HG03280 (cell line): ENCODE data around the gene AGPAT4.
"Not testable (repeated sequence)": the region's sequence is repeated elsewhere in the genome, so short reads cannot be mapped to it uniquely, and the experiment has no call there.

Experiments
- ATAC-seq: cut with Tn5 transposase; IDR thresholded peaks from one replicate; pipeline ENCODE4 v1.9.1; 2021; ENCODE audit warnings: mild to moderate bottlenecking, moderate library complexity; ENCODE audit not compliant: unreplicated experiment

Gene AGPAT4

GRCh38 chr6:161127071-161127740 is 146.7 kb downstream of the AGPAT4 start:
- no peak for ATAC-seq

GRCh38 chr6:161125591-161125990 is 148.3 kb downstream of the AGPAT4 start:
- ATAC-seq, result no peak

GRCh38 chr6:161123319-161123718 is 150.5 kb downstream of the AGPAT4 start:
- not testable (repeated sequence) for ATAC-seq

GRCh38 chr6:161117942-161118341 is 155.9 kb downstream of the AGPAT4 start:
- no peak for ATAC-seq

- no peak for ATAC-seq
These were observed 156.6 kb downstream of the AGPAT4 start for GRCh38 chr6:161117308-161117707.

GRCh38 chr6:161116554-161116953 is 157.3 kb downstream of the AGPAT4 start:
- ATAC-seq, result no peak

GRCh38 chr6:161115468-161115867 is 158.4 kb downstream of the AGPAT4 start:
- no peak for ATAC-seq

GRCh38 chr6:161111261-161111660 is 162.6 kb downstream of the AGPAT4 start:
- no peak for ATAC-seq

- ATAC-seq, result no peak
These were observed 163.7 kb downstream of the AGPAT4 start for GRCh38 chr6:161110028-161110779.

- no peak for ATAC-seq
These were observed 164.5 kb downstream of the AGPAT4 start for GRCh38 chr6:161109366-161109765.

- ATAC-seq, result no peak
These were observed 164.9 kb downstream of the AGPAT4 start for GRCh38 chr6:161108916-161109315.

GRCh38 chr6:161107779-161108730 is 165.8 kb downstream of the AGPAT4 start:
- no peak for ATAC-seq

- ATAC-seq, result no peak
These were observed 168.5 kb downstream of the AGPAT4 start for GRCh38 chr6:161105408-161105807.

GRCh38 chr6:161104966-161105365 is 168.9 kb downstream of the AGPAT4 start:
- ATAC-seq, result no peak

- ATAC-seq, result no peak
These were observed 170.4 kb downstream of the AGPAT4 start for GRCh38 chr6:161103475-161103874.

GRCh38 chr6:161101517-161101916 is 172.3 kb downstream of the AGPAT4 start:
- no peak for ATAC-seq

GRCh38 chr6:161100072-161100471 is 173.8 kb downstream of the AGPAT4 start:
- ATAC-seq, result no peak

- ATAC-seq, result no peak
These were observed 177.9 kb downstream of the AGPAT4 start for GRCh38 chr6:161095916-161096315.

- ATAC-seq, result no peak
These were observed 178.9 kb downstream of the AGPAT4 start for GRCh38 chr6:161094955-161095354.

GRCh38 chr6:161091972-161092701 is 181.7 kb downstream of the AGPAT4 start:
- ATAC-seq, result no peak

GRCh38 chr6:161091151-161091550 is 182.7 kb downstream of the AGPAT4 start:
- ATAC-seq, result no peak
